ENCODE results near the gene NAP1L4. TPM values are rescaled to one million over a fixed set of nuclear protein-coding genes. Genes with fewer than 3 reads are reported as not detected.
A peak's percentile ranks its signal among the peaks of the same experiment; 100 is the strongest.

The NAP1L4 gene
- polyA plus RNA-seq, 1 donor from 2014 or later: 89.0 TPM

- peaks cover 0 to 8% (median 0%) of the 10 kb centered on the region in 3 donors for H3K4me1 Mint-ChIP-seq
- no peak overlapping the region for H3K27ac Mint-ChIP-seq
- H3K27me3 Mint-ChIP-seq: no peaks in the 10 kb centered on the region
- no peaks in the 10 kb centered on the region for H3K9me3 Mint-ChIP-seq
- peaks cover 7% of the 10 kb centered on the region for H3K36me3 Mint-ChIP-seq
- no peak overlapping the region for H3K4me3 Mint-ChIP-seq
These were observed 23.7 kb downstream of the NAP1L4 start for GRCh38 chr11:2968341-2968900.

GRCh38 chr11:2964782-2965181 lies 27.3 kb downstream of the NAP1L4 start:
- peaks cover 3 to 8% (median 5%) of the 10 kb centered on the region in 3 donors for H3K4me1 Mint-ChIP-seq
- no peaks in the 10 kb centered on the region for H3K27me3 Mint-ChIP-seq
- H3K9me3 Mint-ChIP-seq: no peaks in the 10 kb centered on the region
- H3K36me3 Mint-ChIP-seq: peaks cover 10% of the 10 kb centered on the region
- no peak overlapping the region for H3K27ac Mint-ChIP-seq
- H3K4me3 Mint-ChIP-seq: no peak overlapping the region

DNA sequence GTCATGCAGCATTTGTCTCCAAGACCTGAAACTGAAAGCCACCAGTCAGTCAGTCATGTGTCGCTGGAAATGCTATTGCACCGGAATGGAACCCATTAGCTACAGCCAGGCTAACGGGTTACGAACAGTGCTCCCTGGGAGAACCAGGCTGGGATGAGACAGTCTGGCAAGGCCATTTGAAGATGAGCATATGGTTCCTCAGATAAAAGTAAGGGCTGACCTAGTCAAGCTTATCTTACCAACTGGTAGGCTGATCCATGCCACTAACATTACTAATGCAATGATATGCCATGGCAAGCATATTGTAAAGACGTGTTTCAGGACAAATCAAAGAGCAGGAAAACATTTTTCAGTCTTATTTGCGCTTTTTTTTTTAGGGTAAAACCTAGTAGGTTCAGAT lies 28.4 kb downstream of the NAP1L4 start:
- Mint-ChIP-seq H3K27ac (no peak overlapping the region), H3K4me1 (peaks cover 3 to 8% (median 5%) of the 10 kb centered on the region in 3 donors), H3K4me3 (no peak overlapping the region), H3K9me3 (no peaks in the 10 kb centered on the region), H3K36me3 (peaks cover 9% of the 10 kb centered on the region), H3K27me3 (no peaks in the 10 kb centered on the region)

- H3K27ac Mint-ChIP-seq: no peak overlapping the region
- no peak overlapping the region for H3K4me3 Mint-ChIP-seq
- peaks cover 3 to 8% (median 5%) of the 10 kb centered on the region in 3 donors for H3K4me1 Mint-ChIP-seq
- H3K9me3 Mint-ChIP-seq: no peaks in the 10 kb centered on the region
- H3K36me3 Mint-ChIP-seq: peaks cover 9% of the 10 kb centered on the region
- no peaks in the 10 kb centered on the region for H3K27me3 Mint-ChIP-seq
These were observed 28.9 kb downstream of the NAP1L4 start for GRCh38 chr11:2963112-2963754.

GRCh38 chr11:2961080-2961479 lies 31.0 kb downstream of the NAP1L4 start:
- H3K27me3 Mint-ChIP-seq: no peaks in the 10 kb centered on the region
- peaks cover 7% of the 10 kb centered on the region for H3K36me3 Mint-ChIP-seq
- H3K4me3 Mint-ChIP-seq: no peak overlapping the region
- H3K4me1 Mint-ChIP-seq: peaks cover 3 to 5% (median 5%) of the 10 kb centered on the region in 3 donors
- no peaks in the 10 kb centered on the region for H3K9me3 Mint-ChIP-seq
- no peak overlapping the region for H3K27ac Mint-ChIP-seq

DNA sequence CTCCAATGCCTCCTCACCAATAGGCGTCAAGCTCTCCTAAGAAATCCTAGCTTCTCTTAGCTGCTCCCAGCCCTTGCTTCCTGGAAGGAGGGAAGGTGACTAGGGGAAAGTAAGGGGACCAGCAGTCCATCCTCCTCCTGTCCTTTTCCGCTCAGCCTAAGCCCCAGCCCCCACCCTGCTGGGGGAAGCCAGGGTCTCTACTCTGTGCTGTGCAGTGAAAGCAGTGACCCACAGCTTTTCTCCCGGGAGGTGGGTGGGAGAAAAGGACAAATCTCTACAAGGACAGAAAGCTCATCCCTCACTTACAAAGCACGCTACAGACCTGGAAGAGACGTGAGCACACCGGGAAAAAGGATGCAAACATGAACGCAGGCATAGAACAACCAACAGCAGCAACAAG lies 32.0 kb downstream of the NAP1L4 start:
- no peak overlapping the region for H3K4me3 Mint-ChIP-seq
- H3K27ac Mint-ChIP-seq: no peak overlapping the region
- H3K27me3 Mint-ChIP-seq: no peaks in the 10 kb centered on the region
- H3K9me3 Mint-ChIP-seq: no peaks in the 10 kb centered on the region
- H3K4me1 Mint-ChIP-seq: peaks cover 3 to 5% (median 5%) of the 10 kb centered on the region in 3 donors
- H3K36me3 Mint-ChIP-seq: peaks cover 7% of the 10 kb centered on the region

DNA sequence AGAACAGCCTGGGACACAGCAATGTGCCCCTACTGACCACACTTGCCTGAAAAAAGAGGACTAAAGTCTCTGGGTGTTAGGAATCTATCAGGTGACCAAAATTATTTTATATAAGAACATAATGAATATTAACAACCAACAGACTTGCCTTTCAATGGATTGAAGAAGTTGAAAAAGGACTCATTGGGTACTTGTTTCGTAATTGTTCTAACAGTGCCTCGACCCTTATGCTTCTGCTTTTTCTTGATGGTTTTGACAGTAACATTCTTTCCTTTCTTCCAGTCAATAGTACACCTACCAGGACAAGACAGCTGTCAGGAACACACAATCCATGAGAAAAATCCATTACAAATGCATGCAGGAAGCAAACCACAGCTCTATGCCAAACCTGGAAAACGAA lies 33.9 kb downstream of the NAP1L4 start:
- no peaks in the 10 kb centered on the region for H3K9me3 Mint-ChIP-seq
- no peak overlapping the region for H3K4me3 Mint-ChIP-seq
- peaks cover 5% of the 10 kb centered on the region for H3K36me3 Mint-ChIP-seq
- H3K27ac Mint-ChIP-seq: no peak overlapping the region
- H3K27me3 Mint-ChIP-seq: no peaks in the 10 kb centered on the region
- peaks cover 2 to 5% (median 3%) of the 10 kb centered on the region in 3 donors for H3K4me1 Mint-ChIP-seq

DNA sequence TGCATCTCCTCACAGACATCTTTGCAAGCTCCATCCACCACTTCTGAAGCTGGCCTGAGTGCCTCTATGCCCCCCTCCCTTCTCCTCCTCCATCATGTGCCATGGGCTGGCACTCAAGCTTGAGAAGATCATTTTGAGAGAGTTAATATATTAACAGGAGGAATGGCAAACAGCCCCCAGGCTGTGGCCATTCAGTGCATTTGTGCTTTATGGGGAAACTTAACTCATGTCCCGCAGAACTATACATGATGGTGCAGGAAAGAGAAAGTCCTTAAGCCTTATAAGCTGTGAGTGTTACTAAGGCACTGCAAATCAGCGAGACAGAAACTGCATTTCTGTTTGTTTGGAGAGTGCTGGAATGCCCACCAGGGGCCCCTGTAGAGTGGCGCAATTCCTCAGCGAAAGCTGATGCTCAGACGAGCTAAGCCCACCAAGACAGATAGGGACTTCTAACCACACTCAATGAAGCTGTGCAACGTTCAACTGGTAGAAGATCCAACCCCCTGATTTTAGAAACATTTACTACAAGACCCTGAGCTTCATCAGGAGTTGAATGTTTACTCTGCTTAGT lies 36.1 kb downstream of the NAP1L4 start:
- H3K9me3 Mint-ChIP-seq: no peaks in the 10 kb centered on the region
- no peaks in the 10 kb centered on the region for H3K36me3 Mint-ChIP-seq
- no peak overlapping the region for H3K27ac Mint-ChIP-seq
- no peaks in the 10 kb centered on the region for H3K27me3 Mint-ChIP-seq
- H3K4me1 Mint-ChIP-seq: peaks cover 0 to under 1% (median 0%) of the 10 kb centered on the region in 3 donors
- H3K4me3 Mint-ChIP-seq: no peak overlapping the region

- Mint-ChIP-seq H3K4me1 (no peaks in the 10 kb centered on the region), H3K4me3 (no peak overlapping the region), H3K9me3 (no peaks in the 10 kb centered on the region), H3K27ac (peak overlapping the region in 1 of 3 donors; percentile 10), H3K27me3 (no peaks in the 10 kb centered on the region), H3K36me3 (no peaks in the 10 kb centered on the region)
These were observed 37.9 kb downstream of the NAP1L4 start for GRCh38 chr11:2954263-2954662.

GRCh38 chr11:2952290-2952689 lies 39.8 kb downstream of the NAP1L4 start:
- no peak overlapping the region for H3K27ac Mint-ChIP-seq
- no peaks in the 10 kb centered on the region for H3K4me1 Mint-ChIP-seq
- H3K9me3 Mint-ChIP-seq: no peaks in the 10 kb centered on the region
- no peaks in the 10 kb centered on the region for H3K27me3 Mint-ChIP-seq
- H3K36me3 Mint-ChIP-seq: peaks cover 5% of the 10 kb centered on the region
- no peak overlapping the region for H3K4me3 Mint-ChIP-seq

DNA sequence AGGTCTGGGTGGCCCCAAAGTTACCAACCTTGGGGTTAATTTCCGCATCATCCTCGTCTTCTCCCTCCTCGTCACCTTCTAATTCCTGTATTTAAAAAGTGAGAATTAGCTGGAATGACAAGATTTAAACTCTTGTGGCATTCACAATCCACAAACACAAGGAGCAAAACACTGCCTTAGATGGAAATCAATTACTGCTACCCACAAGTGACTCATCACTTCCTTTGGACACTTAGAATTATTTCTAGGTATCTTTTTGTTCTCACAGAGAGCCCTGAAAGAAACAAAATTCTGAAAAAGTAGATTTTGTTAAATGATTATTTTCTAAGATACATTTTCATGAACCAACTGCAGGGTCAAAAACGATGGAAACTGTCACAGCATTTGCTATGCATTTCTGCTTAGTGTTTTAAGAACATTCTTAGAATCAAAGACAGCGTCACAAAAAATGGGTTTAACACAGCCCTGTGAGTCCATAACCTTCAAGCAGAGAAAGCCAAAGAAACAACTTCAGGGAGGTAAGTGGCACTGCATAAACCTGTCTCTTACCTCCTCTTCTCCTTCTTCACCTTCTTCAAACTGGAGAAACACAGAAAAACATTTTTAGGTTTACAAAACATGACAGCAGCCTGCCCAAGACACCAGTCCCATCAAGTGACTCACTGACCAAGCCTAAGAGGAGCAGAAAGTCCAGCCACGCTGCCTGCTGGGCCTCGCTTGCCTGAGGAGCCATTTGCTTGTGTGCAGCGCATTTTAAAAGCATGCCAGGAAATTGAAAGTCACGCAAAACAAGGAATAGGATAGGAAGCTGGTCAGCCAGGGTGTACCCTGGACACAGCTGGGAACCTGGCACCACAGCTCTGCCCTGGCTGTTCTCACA lies 40.7 kb downstream of the NAP1L4 start:
- no peaks in the 10 kb centered on the region for H3K4me1 Mint-ChIP-seq

GRCh38 chr11:2950825-2951224 lies 41.3 kb downstream of the NAP1L4 start:
- H3K27me3 Mint-ChIP-seq: no peaks in the 10 kb centered on the region
- no peak overlapping the region for H3K4me3 Mint-ChIP-seq
- no peaks in the 10 kb centered on the region for H3K9me3 Mint-ChIP-seq
- H3K27ac Mint-ChIP-seq: no peak overlapping the region
- peaks cover 5% of the 10 kb centered on the region for H3K36me3 Mint-ChIP-seq
- peaks cover 0 to 2% (median 0%) of the 10 kb centered on the region in 3 donors for H3K4me1 Mint-ChIP-seq

More for the DNA sequence above, 40.7 kb downstream of the NAP1L4 start:
- no peak overlapping the region for H3K4me3 Mint-ChIP-seq
- no peaks in the 10 kb centered on the region for H3K27me3 Mint-ChIP-seq
- H3K36me3 Mint-ChIP-seq: peaks cover 5% of the 10 kb centered on the region
- peak overlapping the region in 1 of 3 donors; percentile 40 for H3K27ac Mint-ChIP-seq
- no peaks in the 10 kb centered on the region for H3K9me3 Mint-ChIP-seq

GRCh38 chr11:2949920-2950319 lies 42.2 kb downstream of the NAP1L4 start:
- H3K36me3 Mint-ChIP-seq: peaks cover 5% of the 10 kb centered on the region
- no peaks in the 10 kb centered on the region for H3K9me3 Mint-ChIP-seq
- no peak overlapping the region for H3K4me3 Mint-ChIP-seq
- no peaks in the 10 kb centered on the region for H3K27me3 Mint-ChIP-seq
- no peak overlapping the region for H3K27ac Mint-ChIP-seq
- H3K4me1 Mint-ChIP-seq: peaks cover 0 to 2% (median 0%) of the 10 kb centered on the region in 3 donors

GRCh38 chr11:2947744-2948143 lies 44.4 kb downstream of the NAP1L4 start:
- peaks cover 5% of the 10 kb centered on the region for H3K36me3 Mint-ChIP-seq
- H3K4me1 Mint-ChIP-seq: peaks cover 0 to 2% (median 0%) of the 10 kb centered on the region in 3 donors
- H3K27me3 Mint-ChIP-seq: no peaks in the 10 kb centered on the region
- no peak overlapping the region for H3K4me3 Mint-ChIP-seq
- H3K27ac Mint-ChIP-seq: no peak overlapping the region
- no peaks in the 10 kb centered on the region for H3K9me3 Mint-ChIP-seq

DNA sequence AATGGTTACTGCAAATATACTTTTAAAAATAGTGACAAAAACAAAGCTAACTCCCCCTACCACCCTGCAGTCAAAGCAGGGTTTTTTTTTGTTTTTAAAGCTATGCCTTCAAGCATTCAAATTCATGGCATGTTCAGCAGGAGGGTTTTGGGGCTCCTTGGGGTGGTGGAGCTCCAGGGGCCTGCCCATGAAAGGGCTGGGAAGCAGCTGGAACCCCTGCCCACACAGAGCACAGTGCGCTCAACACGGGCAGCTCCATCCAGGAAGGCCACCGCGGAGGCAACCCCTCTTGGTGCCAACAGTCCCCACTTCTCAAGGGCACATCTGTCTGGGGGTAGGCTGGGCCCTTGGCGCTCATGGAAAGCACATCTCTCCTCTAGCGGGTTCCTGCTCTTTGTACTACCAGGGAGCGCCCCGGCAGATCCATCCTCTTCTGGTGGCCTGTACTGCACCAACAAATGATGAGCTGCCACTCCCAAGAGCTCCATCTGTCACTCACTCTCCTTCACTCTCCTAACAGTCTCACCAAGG lies 46.3 kb downstream of the NAP1L4 start:
- no peaks in the 10 kb centered on the region for H3K27me3 Mint-ChIP-seq
- H3K4me1 Mint-ChIP-seq: peaks cover 0 to 2% (median 0%) of the 10 kb centered on the region in 3 donors
- no peaks in the 10 kb centered on the region for H3K9me3 Mint-ChIP-seq
- H3K4me3 Mint-ChIP-seq: no peak overlapping the region
- H3K27ac Mint-ChIP-seq: peak overlapping the region in 2 of 3 donors; percentile 23 to 60
- peaks cover 5% of the 10 kb centered on the region for H3K36me3 Mint-ChIP-seq
